ENCODE measurements around the gene TVP23A.
"Not testable (repeated sequence)": the region's sequence is repeated elsewhere in the genome, so short reads cannot be mapped to it uniquely, and the experiment has no call there.

The TVP23A gene

GRCh38 chr16:10833271-10833670 lies 14.7 kb upstream of the TVP23A start:
- Histone ChIP-seq H3K4me1 (ENCODE audit: low read length) (no peaks in the 10 kb centered on the region), H3K4me2 (ENCODE audit: low read depth, low read length) (no peak overlapping the region), H3K27me3 (replicated peaks; ENCODE audit: insufficient read depth, low read length) (no peaks in the 10 kb centered on the region), H3F3A (ENCODE audit: insufficient read depth, low read length) (no peaks in the 10 kb centered on the region), H3K27ac (ENCODE audit: low read length) (no peak overlapping the region), H2AFZ (ENCODE audit: low read length) (no peak overlapping the region), H3K9ac (ENCODE audit: low read length) (no peak overlapping the region), H3K9me3 (replicated peaks; ENCODE audit: insufficient read depth, low read length) (no peaks in the 10 kb centered on the region), H3K4me3 (ENCODE audit: low read length) (no peak overlapping the region), H4K20me1 (ENCODE audit: insufficient read depth, low read length) (no peaks in the 10 kb centered on the region), H3K9me2 (replicated peaks; ENCODE audit: insufficient read depth, low read length) (no peaks in the 10 kb centered on the region), H3K36me3 (replicated peaks; ENCODE audit: insufficient read depth, low read length) (no peaks in the 10 kb centered on the region), H3K79me2 (ENCODE audit: low read length) (no peaks in the 10 kb centered on the region)
- no peak for TF ChIP-seq EZH2phosphoT487 (IDR thresholded peaks at IDR 0.05; ENCODE audit: low read length)
- TF ChIP-seq EZH2 (optimal IDR thresholded peaks at IDR 0.05; ENCODE audit: low read depth, low read length) = no peak
- no peak for TF ChIP-seq CTCF (IDR thresholded peaks at IDR 0.05; ENCODE audit: low read length)
- DNase-seq = no peak

GRCh38 chr16:10831894-10832886 lies 13.6 kb upstream of the TVP23A start:
- Histone ChIP-seq H3K79me2 (ENCODE audit: low read length) (no peaks in the 10 kb centered on the region), H3K4me2 (ENCODE audit: low read depth, low read length) (no peak overlapping the region), H2AFZ (ENCODE audit: low read length) (no peak overlapping the region), H3K27ac (ENCODE audit: low read length) (no peak overlapping the region), H3K9me3 (replicated peaks; ENCODE audit: insufficient read depth, low read length) (no peaks in the 10 kb centered on the region), H3K27me3 (replicated peaks; ENCODE audit: insufficient read depth, low read length) (no peaks in the 10 kb centered on the region), H3K36me3 (replicated peaks; ENCODE audit: insufficient read depth, low read length) (no peaks in the 10 kb centered on the region), H3K4me3 (ENCODE audit: low read length) (no peak overlapping the region), H3K9ac (ENCODE audit: low read length) (no peak overlapping the region), H3K4me1 (ENCODE audit: low read length) (no peaks in the 10 kb centered on the region), H3F3A (ENCODE audit: insufficient read depth, low read length) (no peaks in the 10 kb centered on the region), H4K20me1 (ENCODE audit: insufficient read depth, low read length) (no peaks in the 10 kb centered on the region), H3K9me2 (replicated peaks; ENCODE audit: insufficient read depth, low read length) (no peaks in the 10 kb centered on the region)
- TF ChIP-seq EZH2 (optimal IDR thresholded peaks at IDR 0.05; ENCODE audit: low read depth, low read length) (no peak), EZH2phosphoT487 (IDR thresholded peaks at IDR 0.05; ENCODE audit: low read length) (no peak), CTCF (IDR thresholded peaks at IDR 0.05; ENCODE audit: low read length) (no peak)
- DNase-seq = no peak

GRCh38 chr16:10830240-10830639 lies 11.6 kb upstream of the TVP23A start:
- H2AFZ ChIP-seq (ENCODE audit: low read length); H3K9me3 ChIP-seq (replicated peaks; ENCODE audit: insufficient read depth, low read length); H4K20me1 ChIP-seq (ENCODE audit: insufficient read depth, low read length); H3K27ac ChIP-seq (ENCODE audit: low read length); H3K27me3 ChIP-seq (replicated peaks; ENCODE audit: insufficient read depth, low read length); H3K4me1 ChIP-seq (ENCODE audit: low read length); H3K9ac ChIP-seq (ENCODE audit: low read length); H3K4me2 ChIP-seq (ENCODE audit: low read depth, low read length); H3K36me3 ChIP-seq (replicated peaks; ENCODE audit: insufficient read depth, low read length); DNase-seq; H3K79me2 ChIP-seq (ENCODE audit: low read length); H3K9me2 ChIP-seq (replicated peaks; ENCODE audit: insufficient read depth, low read length); H3F3A ChIP-seq (ENCODE audit: insufficient read depth, low read length); H3K4me3 ChIP-seq (ENCODE audit: low read length): not testable (repeated sequence)

- H3K27me3 ChIP-seq (replicated peaks; ENCODE audit: insufficient read depth, low read length); H3K4me3 ChIP-seq (ENCODE audit: low read length); H4K20me1 ChIP-seq (ENCODE audit: insufficient read depth, low read length); H3F3A ChIP-seq (ENCODE audit: insufficient read depth, low read length); H3K4me2 ChIP-seq (ENCODE audit: low read depth, low read length); H2AFZ ChIP-seq (ENCODE audit: low read length); H3K27ac ChIP-seq (ENCODE audit: low read length); H3K9ac ChIP-seq (ENCODE audit: low read length); H3K79me2 ChIP-seq (ENCODE audit: low read length); H3K9me3 ChIP-seq (replicated peaks; ENCODE audit: insufficient read depth, low read length); H3K4me1 ChIP-seq (ENCODE audit: low read length); H3K36me3 ChIP-seq (replicated peaks; ENCODE audit: insufficient read depth, low read length); H3K9me2 ChIP-seq (replicated peaks; ENCODE audit: insufficient read depth, low read length); DNase-seq: not testable (repeated sequence)
Observed at GRCh38 chr16:10829390-10830098, 10.9 kb upstream of the TVP23A start.
